Sigmoid colon (tissue), 3 donors: Measurements from ENCODE around the gene MRPL48.

Experiments used
- POLR2A ChIP-seq, 2 donors: fragments of 450-650 bp; IDR thresholded peaks; one replicate each; pipeline ENCODE4 v1.6.1; 2016; ENCODE audit warnings: antibody characterized with exemption in 2 of 2, mild to moderate bottlenecking in 2 of 2, moderate library complexity in 2 of 2
- TF ChIP-seq, protein P1 (sequence below), 4 experiments: fragments of 450-650 bp in 3 of 4; fragments of 200-600 bp in 1 of 4; IDR thresholded peaks; one replicate each; pipeline ENCODE4 v1.5.1; 2016 to 2019; ENCODE audit warnings: antibody characterized with exemption in 4 of 4, mild to moderate bottlenecking in 3 of 4, moderate library complexity in 2 of 4

DNA sequence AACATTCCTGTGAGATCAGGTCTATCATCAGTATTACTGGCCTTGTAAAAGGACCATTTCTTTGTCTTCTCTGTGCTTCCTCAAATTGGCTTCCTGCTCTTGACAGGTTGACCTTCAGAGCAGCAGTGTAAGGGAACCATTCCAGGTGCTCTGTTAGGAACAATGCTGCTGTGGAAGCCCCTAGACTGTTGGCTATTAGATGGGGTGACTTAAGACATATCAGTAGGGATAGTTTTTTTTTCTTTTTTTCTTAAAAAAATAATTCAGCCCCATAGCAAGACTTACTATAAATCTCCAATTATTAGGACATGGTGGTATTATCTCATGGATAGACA, 51.4 kb downstream of the MRPL48 start:
- TF ChIP-seq, protein P1, sequence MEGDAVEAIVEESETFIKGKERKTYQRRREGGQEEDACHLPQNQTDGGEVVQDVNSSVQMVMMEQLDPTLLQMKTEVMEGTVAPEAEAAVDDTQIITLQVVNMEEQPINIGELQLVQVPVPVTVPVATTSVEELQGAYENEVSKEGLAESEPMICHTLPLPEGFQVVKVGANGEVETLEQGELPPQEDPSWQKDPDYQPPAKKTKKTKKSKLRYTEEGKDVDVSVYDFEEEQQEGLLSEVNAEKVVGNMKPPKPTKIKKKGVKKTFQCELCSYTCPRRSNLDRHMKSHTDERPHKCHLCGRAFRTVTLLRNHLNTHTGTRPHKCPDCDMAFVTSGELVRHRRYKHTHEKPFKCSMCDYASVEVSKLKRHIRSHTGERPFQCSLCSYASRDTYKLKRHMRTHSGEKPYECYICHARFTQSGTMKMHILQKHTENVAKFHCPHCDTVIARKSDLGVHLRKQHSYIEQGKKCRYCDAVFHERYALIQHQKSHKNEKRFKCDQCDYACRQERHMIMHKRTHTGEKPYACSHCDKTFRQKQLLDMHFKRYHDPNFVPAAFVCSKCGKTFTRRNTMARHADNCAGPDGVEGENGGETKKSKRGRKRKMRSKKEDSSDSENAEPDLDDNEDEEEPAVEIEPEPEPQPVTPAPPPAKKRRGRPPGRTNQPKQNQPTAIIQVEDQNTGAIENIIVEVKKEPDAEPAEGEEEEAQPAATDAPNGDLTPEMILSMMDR (IDR thresholded peaks at IDR 0.05): no peak
- TF ChIP-seq POLR2A (IDR thresholded peaks at IDR 0.05): no peak
